Activated B cell treated with CpG ODN at 0.5 μM for 24 hours (primary cell): ENCODE measurements around the gene SEC61B. TPM values are rescaled to one million over a fixed set of nuclear protein-coding genes. Genes with fewer than 3 reads are reported as not detected.
"Not testable (repeated sequence)": the region's sequence is repeated elsewhere in the genome, so short reads cannot be mapped to it uniquely, and the experiment has no call there.

Experiments
- ATAC-seq: fragments of 200-7000 bp; cut with Tn5 transposase; one replicate; pipeline ENCODE4 v1.10.0; 2021; ENCODE audit warnings: low read depth, mild to moderate bottlenecking, moderate library complexity
- CTCF ChIA-PET: fragments of 350-600 bp; sonication (Branson Sonifier 250); formaldehyde crosslinking; loops from one replicate; lab custom pipeline; 2021; ENCODE audit warnings: antibody characterized with exemption; lab: Charles Lee
- POLR2A ChIA-PET: fragments of 350-600 bp; sonication (Branson Sonifier 250); formaldehyde crosslinking; loops from one replicate; lab custom pipeline; 2021; ENCODE audit warnings: antibody characterized with exemption; lab: Charles Lee
- DNase-seq: peaks from one replicate; pipeline ENCODE4 v3.0.0; 2022
- H3K27ac Mint-ChIP-seq: one replicate; pipeline ENCODE4 v1.8.0; 2020; ENCODE audit warnings: mixed read lengths
- H3K27me3 Mint-ChIP-seq: one replicate; pipeline ENCODE4 v1.8.0; 2021; ENCODE audit warnings: mixed read lengths
- H3K36me3 Mint-ChIP-seq: one replicate; pipeline ENCODE4 v1.8.0; 2021; ENCODE audit warnings: low read depth, mixed read lengths
- H3K4me1 Mint-ChIP-seq: one replicate; pipeline ENCODE4 v1.8.0; 2021; ENCODE audit warnings: mixed read lengths
- H3K4me3 Mint-ChIP-seq: one replicate; pipeline ENCODE4 v1.8.0; 2020; ENCODE audit warnings: mild to moderate bottlenecking, mixed read lengths
- H3K9me3 Mint-ChIP-seq: one replicate; pipeline ENCODE4 v1.8.0; 2020; ENCODE audit warnings: mixed read lengths
- intact Hi-C: fragments of 100-400 bp; cut with micrococcal nuclease; formaldehyde crosslinking; loops from one replicate; pipeline ENCODE4 v1.15.1; 2024
- total RNA-seq: library from RNA; stranded (reverse); gene quantifications from 2 replicates; pipeline ENCODE4 v1.2.3, GENCODE V29; 2022
- TF ChIP-seq, protein P1 (sequence below): fragments of 200-600 bp; IDR thresholded peaks from one replicate; pipeline ENCODE4 v1.8.0; 2022; ENCODE audit warnings: antibody characterized with exemption, mild to moderate bottlenecking

SEC61B gene
- total RNA-seq, 1 donor from 2014 or later: 200 TPM

GRCh38 chr9:99193466-99193821, 28.6 kb upstream of the SEC61B start:
- TF ChIP-seq, protein P1, sequence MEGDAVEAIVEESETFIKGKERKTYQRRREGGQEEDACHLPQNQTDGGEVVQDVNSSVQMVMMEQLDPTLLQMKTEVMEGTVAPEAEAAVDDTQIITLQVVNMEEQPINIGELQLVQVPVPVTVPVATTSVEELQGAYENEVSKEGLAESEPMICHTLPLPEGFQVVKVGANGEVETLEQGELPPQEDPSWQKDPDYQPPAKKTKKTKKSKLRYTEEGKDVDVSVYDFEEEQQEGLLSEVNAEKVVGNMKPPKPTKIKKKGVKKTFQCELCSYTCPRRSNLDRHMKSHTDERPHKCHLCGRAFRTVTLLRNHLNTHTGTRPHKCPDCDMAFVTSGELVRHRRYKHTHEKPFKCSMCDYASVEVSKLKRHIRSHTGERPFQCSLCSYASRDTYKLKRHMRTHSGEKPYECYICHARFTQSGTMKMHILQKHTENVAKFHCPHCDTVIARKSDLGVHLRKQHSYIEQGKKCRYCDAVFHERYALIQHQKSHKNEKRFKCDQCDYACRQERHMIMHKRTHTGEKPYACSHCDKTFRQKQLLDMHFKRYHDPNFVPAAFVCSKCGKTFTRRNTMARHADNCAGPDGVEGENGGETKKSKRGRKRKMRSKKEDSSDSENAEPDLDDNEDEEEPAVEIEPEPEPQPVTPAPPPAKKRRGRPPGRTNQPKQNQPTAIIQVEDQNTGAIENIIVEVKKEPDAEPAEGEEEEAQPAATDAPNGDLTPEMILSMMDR: no peak
- CTCF ChIA-PET: no interaction called here
- no peak overlapping the region for H3K27ac Mint-ChIP-seq
- no peaks in the 10 kb centered on the region for H3K36me3 Mint-ChIP-seq
- intact Hi-C loops: no loop called here
- H3K4me3 Mint-ChIP-seq: no peak overlapping the region
- ATAC-seq (no peak), DNase-seq (no peak)
- H3K4me1 Mint-ChIP-seq: peaks cover 26% of the 10 kb centered on the region
- POLR2A ChIA-PET: interaction anchor here (1.9 kb wide), 1 partner anchor 28 kb away, joined by 7 read pairs; the partner anchor contains the start of genes ALG2 and SEC61B
- peaks cover 2% of the 10 kb centered on the region for H3K27me3 Mint-ChIP-seq
- H3K9me3 Mint-ChIP-seq: peaks cover 4% of the 10 kb centered on the region

GRCh38 chr9:99196484-99196883, 25.6 kb upstream of the SEC61B start:
- not testable (repeated sequence) for H3K27ac Mint-ChIP-seq

DNA sequence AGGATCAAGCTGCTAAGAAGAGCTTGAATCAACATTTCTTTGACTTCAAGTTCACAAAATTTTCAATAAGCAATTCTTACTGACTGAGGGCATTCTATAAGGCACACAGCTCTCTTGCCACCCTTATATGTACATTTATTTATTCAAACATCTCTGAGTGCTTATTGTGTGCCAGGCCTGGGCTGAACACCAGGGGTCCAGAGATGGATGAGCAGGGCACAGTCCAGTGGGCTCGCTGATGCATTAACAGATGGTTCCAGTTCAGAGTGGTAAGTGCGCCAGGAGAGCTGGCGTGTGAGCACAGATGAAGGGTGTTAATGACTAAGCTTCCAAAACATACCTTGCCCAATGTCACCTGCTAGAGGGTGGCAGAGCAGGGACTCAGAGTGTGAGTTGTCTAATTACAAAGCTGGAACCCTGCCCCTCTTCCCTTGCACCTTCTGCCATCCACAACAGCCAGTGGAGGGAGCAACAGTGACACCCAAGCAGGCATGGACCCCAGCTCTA, 24.9 kb upstream of the SEC61B start:
- intact Hi-C loops: no loop called here
- TF ChIP-seq, protein P1: no peak
- peaks cover 4% of the 10 kb centered on the region for H3K9me3 Mint-ChIP-seq
- DNase-seq (no peak), ATAC-seq (peak; percentile 18)
- H3K4me1 Mint-ChIP-seq: peaks cover 14% of the 10 kb centered on the region
- CTCF ChIA-PET: interaction anchor here (0.8 to 1.7 kb wide), 4 partner anchors 12 to 204 kb away, joined by 3 to 4 read pairs (median 3); no protein-coding TSS in a partner anchor
- POLR2A ChIA-PET: interaction anchor here (1.0 to 3.6 kb wide), 6 partner anchors 10 to 44 kb away, joined by 3 to 20 read pairs (median 3); partner anchors contain the start of genes ALG2 and SEC61B
- H3K27ac Mint-ChIP-seq: no peak overlapping the region
- H3K27me3 Mint-ChIP-seq: peaks cover 2% of the 10 kb centered on the region
- H3K36me3 Mint-ChIP-seq: no peaks in the 10 kb centered on the region
- no peak overlapping the region for H3K4me3 Mint-ChIP-seq

More at GRCh38 chr9:99196484-99196883, 25.6 kb upstream of the SEC61B start:
- DNase-seq, H3K9me3 Mint-ChIP-seq, intact Hi-C loops, H3K36me3 Mint-ChIP-seq, H3K4me3 Mint-ChIP-seq, ATAC-seq, H3K27me3 Mint-ChIP-seq: not testable (repeated sequence)
- CTCF ChIA-PET: interaction anchor here (0.9 to 1.5 kb wide), 2 partner anchors 36 to 203 kb away, joined by 3 read pairs; no protein-coding TSS in a partner anchor
- POLR2A ChIA-PET: interaction anchor here (1.1 to 3.6 kb wide), 4 partner anchors 10 to 45 kb away, joined by 3 to 20 read pairs (median 4); partner anchors contain the start of genes ALG2 and SEC61B
- peaks cover 14% of the 10 kb centered on the region for H3K4me1 Mint-ChIP-seq

DNA sequence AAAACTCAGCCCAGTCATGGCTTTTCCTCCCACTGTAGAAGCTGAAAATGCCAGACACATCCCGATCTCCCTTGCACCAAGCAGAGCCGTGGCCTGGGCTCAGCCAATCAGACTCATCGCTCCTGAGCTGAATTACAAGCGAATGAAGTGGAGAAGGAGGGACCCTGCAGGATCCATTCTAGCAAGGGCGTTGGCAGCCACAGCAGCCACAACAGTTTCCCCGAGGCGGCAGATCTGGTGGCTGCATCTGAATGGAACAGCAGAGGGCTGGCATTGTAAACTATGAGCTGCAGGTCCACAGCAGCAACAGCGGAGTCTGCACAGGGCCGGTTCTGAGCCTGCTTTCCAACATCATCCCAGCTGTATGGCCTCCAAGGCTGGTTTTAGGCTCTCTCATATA, 24.1 kb upstream of the SEC61B start:
- Mint-ChIP-seq H3K27ac (no peak overlapping the region), H3K9me3 (peaks cover 4% of the 10 kb centered on the region)
- POLR2A ChIA-PET: interaction anchor here (1.0 to 3.6 kb wide), 3 partner anchors 18 to 34 kb away, joined by 3 to 20 read pairs (median 3); partner anchors contain the start of genes ALG2 and SEC61B

DNA sequence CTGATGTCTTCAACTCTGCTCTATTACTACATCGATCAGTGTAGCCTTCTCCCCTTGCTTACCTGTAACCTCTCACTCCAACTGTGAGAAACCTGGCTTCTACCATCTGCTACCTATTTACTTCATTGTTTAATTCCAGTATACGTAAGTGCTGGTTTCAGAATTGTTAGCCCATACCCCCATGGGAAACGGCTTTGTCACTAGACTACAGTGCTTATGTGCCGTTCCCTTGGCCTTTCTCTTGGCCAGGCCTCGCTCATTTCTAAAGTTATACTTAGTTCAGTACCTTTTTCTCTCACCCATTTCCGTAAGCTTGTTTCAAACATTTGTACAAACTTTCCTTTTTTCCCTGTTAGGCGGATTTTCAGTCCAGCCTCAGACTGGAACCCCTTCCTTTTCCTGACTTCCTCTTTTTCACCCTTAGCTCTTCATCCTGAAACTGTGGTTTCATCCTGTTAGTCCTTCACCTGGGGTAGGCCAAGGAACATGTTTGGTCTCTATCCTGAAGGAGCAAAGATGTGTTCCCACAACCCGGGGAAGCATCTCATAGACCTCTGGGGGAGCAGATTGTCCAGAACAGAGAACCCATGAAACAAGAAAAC, 22.0 kb upstream of the SEC61B start:
- H3K27ac Mint-ChIP-seq: peak overlapping the region; percentile 9
- no peak for DNase-seq
- no peaks in the 10 kb centered on the region for H3K27me3 Mint-ChIP-seq
- H3K9me3 Mint-ChIP-seq: no peaks in the 10 kb centered on the region
- intact Hi-C loops: no loop called here
- no peaks in the 10 kb centered on the region for H3K36me3 Mint-ChIP-seq
- ChIA-PET POLR2A (interaction anchor here (1.2 to 2.4 kb wide), 2 partner anchors 22 to 54 kb away, joined by 3 to 8 read pairs; partner anchors contain the start of genes ALG2 and SEC61B), CTCF (interaction anchor here (1.1 kb wide), 1 partner anchor 15 kb away, joined by 3 read pairs; no protein-coding TSS in a partner anchor)
- peak; percentile 65 for ATAC-seq
- TF ChIP-seq, protein P1: no peak
- H3K4me1 Mint-ChIP-seq: peaks cover 12% of the 10 kb centered on the region
- H3K4me3 Mint-ChIP-seq: no peak overlapping the region

More for the DNA sequence above, 24.1 kb upstream of the SEC61B start:
- H3K4me3 Mint-ChIP-seq: no peak overlapping the region
- intact Hi-C loops: no loop called here
- H3K4me1 Mint-ChIP-seq: peaks cover 14% of the 10 kb centered on the region
- DNase-seq: no peak
- TF ChIP-seq, protein P1: no peak
- CTCF ChIA-PET: interaction anchor here (1.7 kb wide), 1 partner anchor 68 kb away, joined by 4 read pairs; no protein-coding TSS in a partner anchor
- no peaks in the 10 kb centered on the region for H3K36me3 Mint-ChIP-seq
- ATAC-seq: no peak
- H3K27me3 Mint-ChIP-seq: peaks cover 2% of the 10 kb centered on the region
